SH-SY5Y (cell line): ENCODE results near the gene RAD51B.

Source experiments
- GATA2 ChIP-seq: IDR thresholded peaks from 2 replicates; pipeline ENCODE4 v1.6.1; 2011; ENCODE audit warnings: mild to moderate bottlenecking, low read depth, low read length
- GATA3 ChIP-seq: IDR thresholded peaks from 2 replicates; pipeline ENCODE4 v1.6.1; 2011; ENCODE audit warnings: low read depth, mild to moderate bottlenecking, low read length, moderate library complexity

DNA sequence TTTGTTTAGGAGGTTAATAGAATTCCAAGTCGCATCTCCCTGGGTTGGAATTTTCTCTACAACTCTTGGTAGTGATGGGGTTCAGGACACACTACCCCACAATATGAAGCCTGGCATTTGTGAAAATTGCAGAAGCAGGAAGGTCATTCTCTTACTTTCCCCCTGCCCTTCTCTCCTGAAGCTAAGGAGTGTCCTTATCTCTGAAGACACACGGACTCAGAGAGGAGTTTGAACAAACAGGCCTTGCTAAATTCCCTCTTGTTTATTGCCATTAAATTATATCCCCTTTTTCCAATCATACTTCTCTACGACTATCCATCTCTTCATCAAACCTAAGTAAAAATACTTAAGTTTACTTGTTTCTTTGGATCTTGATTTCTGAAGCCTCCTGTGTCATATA lies 443.0 kb downstream of the RAD51B start:
- TF ChIP-seq GATA2 (no peak), GATA3 (no peak)
